ENCODE data around the gene ACER3. TPM values are rescaled to one million over a fixed set of nuclear protein-coding genes. Genes with fewer than 3 reads are reported as not detected.

The ACER3 gene
- polyA plus RNA-seq, 1 donor from 2014 or later, result 14.9 TPM

DNA sequence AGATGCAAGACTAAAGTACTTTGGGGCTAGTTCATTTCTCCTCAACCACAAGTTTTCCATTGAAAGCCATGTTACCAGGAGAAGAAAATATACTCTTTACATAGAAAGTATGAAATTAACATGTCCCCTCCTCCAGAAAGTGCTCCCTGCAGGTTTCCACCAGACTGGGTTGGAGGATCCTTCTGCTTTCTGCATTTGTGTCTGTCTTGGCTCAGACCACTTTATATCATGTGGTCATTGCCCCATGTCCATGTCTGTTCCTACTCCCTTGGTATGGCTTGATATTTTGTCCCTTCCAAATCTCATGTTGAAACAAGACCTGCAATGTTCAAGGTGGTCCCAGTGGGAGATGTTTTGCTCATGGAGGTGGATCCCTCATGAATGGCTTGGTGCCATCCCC is 28.4 kb upstream of the ACER3 start:
- no peak overlapping the region for H3K4me3 ChIP-seq (ENCODE audit: low read length)
- H3K27ac ChIP-seq (ENCODE audit: low read length), result no peak overlapping the region
- no peak overlapping the region for H3K9ac ChIP-seq (ENCODE audit: low read length)
- no peak overlapping the region for H3K4me2 ChIP-seq (ENCODE audit: low read length)
- TF ChIP-seq TAF1 (IDR thresholded peaks at IDR 0.05; ENCODE audit: low read depth), result no peak
- TF ChIP-seq EZH2 (IDR thresholded peaks at IDR 0.05; ENCODE audit: borderline replicate concordance, insufficient read depth, low read length, poor library complexity, severe bottlenecking), result no peak
- TF ChIP-seq MXI1 (conservative IDR thresholded peaks at IDR 0.05; ENCODE audit: poor library complexity, severe bottlenecking), result no peak
- TF ChIP-seq, protein P1, sequence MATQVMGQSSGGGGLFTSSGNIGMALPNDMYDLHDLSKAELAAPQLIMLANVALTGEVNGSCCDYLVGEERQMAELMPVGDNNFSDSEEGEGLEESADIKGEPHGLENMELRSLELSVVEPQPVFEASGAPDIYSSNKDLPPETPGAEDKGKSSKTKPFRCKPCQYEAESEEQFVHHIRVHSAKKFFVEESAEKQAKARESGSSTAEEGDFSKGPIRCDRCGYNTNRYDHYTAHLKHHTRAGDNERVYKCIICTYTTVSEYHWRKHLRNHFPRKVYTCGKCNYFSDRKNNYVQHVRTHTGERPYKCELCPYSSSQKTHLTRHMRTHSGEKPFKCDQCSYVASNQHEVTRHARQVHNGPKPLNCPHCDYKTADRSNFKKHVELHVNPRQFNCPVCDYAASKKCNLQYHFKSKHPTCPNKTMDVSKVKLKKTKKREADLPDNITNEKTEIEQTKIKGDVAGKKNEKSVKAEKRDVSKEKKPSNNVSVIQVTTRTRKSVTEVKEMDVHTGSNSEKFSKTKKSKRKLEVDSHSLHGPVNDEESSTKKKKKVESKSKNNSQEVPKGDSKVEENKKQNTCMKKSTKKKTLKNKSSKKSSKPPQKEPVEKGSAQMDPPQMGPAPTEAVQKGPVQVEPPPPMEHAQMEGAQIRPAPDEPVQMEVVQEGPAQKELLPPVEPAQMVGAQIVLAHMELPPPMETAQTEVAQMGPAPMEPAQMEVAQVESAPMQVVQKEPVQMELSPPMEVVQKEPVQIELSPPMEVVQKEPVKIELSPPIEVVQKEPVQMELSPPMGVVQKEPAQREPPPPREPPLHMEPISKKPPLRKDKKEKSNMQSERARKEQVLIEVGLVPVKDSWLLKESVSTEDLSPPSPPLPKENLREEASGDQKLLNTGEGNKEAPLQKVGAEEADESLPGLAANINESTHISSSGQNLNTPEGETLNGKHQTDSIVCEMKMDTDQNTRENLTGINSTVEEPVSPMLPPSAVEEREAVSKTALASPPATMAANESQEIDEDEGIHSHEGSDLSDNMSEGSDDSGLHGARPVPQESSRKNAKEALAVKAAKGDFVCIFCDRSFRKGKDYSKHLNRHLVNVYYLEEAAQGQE (IDR thresholded peaks at IDR 0.05; ENCODE audit: borderline replicate concordance), result no peak
- TF ChIP-seq, protein P2, sequence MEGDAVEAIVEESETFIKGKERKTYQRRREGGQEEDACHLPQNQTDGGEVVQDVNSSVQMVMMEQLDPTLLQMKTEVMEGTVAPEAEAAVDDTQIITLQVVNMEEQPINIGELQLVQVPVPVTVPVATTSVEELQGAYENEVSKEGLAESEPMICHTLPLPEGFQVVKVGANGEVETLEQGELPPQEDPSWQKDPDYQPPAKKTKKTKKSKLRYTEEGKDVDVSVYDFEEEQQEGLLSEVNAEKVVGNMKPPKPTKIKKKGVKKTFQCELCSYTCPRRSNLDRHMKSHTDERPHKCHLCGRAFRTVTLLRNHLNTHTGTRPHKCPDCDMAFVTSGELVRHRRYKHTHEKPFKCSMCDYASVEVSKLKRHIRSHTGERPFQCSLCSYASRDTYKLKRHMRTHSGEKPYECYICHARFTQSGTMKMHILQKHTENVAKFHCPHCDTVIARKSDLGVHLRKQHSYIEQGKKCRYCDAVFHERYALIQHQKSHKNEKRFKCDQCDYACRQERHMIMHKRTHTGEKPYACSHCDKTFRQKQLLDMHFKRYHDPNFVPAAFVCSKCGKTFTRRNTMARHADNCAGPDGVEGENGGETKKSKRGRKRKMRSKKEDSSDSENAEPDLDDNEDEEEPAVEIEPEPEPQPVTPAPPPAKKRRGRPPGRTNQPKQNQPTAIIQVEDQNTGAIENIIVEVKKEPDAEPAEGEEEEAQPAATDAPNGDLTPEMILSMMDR (IDR thresholded peaks at IDR 0.05; ENCODE audit: poor library complexity, severe bottlenecking), result no peak
- TF ChIP-seq EP300 (conservative IDR thresholded peaks at IDR 0.05; ENCODE audit: poor library complexity, severe bottlenecking), result no peak
- no peak overlapping the region for H2AFZ ChIP-seq (ENCODE audit: low read depth, low read length)
- no peaks in the 10 kb centered on the region for H3K27me3 ChIP-seq (ENCODE audit: insufficient read depth, low read depth, low read length)
- H4K20me1 ChIP-seq (ENCODE audit: insufficient read depth), result no peaks in the 10 kb centered on the region
- no peaks in the 10 kb centered on the region for H3K79me2 ChIP-seq (replicated peaks; ENCODE audit: insufficient read depth, low read length)
- no peaks in the 10 kb centered on the region for H3F3A ChIP-seq (ENCODE audit: insufficient read depth, low read length, poor library complexity, severe bottlenecking)
- H3K9me3 ChIP-seq (ENCODE audit: low read length), result no peaks in the 10 kb centered on the region
- H3K36me3 ChIP-seq (ENCODE audit: insufficient read depth, low read length), result no peaks in the 10 kb centered on the region
- H3K9me2 ChIP-seq (ENCODE audit: insufficient read depth, low read length), result no peaks in the 10 kb centered on the region

DNA sequence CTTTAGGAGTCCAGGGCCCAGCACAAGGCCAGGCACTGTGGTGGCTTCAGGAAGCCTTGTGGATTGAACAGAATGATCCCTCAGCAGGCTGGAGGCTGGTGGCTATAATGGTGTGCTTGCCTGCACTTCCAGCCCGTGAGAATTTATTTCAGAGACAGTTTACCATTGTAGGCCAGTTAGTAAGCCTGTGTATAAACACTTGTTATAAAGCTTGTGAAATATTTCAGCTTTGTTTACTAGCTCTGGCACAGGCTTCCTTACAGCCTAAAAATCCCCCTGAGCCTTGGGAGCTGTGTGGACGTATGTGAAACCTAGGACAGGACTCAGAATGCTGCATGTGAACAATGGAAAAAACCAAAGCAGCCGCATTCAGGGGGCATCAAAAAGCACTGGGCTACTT is 26.6 kb upstream of the ACER3 start:
- Histone ChIP-seq H3K4me3 (ENCODE audit: low read length) (no peak overlapping the region), H3F3A (ENCODE audit: insufficient read depth, low read length, poor library complexity, severe bottlenecking) (no peaks in the 10 kb centered on the region), H3K79me2 (replicated peaks; ENCODE audit: insufficient read depth, low read length) (no peaks in the 10 kb centered on the region), H4K20me1 (ENCODE audit: insufficient read depth) (no peaks in the 10 kb centered on the region), H3K27ac (ENCODE audit: low read length) (no peak overlapping the region), H3K36me3 (ENCODE audit: insufficient read depth, low read length) (no peaks in the 10 kb centered on the region), H3K27me3 (ENCODE audit: insufficient read depth, low read depth, low read length) (no peaks in the 10 kb centered on the region), H3K9me2 (ENCODE audit: insufficient read depth, low read length) (no peaks in the 10 kb centered on the region), H2AFZ (ENCODE audit: low read depth, low read length) (no peak overlapping the region), H3K9me3 (ENCODE audit: low read length) (no peaks in the 10 kb centered on the region), H3K4me2 (ENCODE audit: low read length) (no peak overlapping the region), H3K9ac (ENCODE audit: low read length) (no peak overlapping the region)
- TF ChIP-seq SMC3 (conservative IDR thresholded peaks at IDR 0.05; ENCODE audit: poor library complexity) (no peak), RAD21 (conservative IDR thresholded peaks at IDR 0.05) (no peak), MXI1 (conservative IDR thresholded peaks at IDR 0.05; ENCODE audit: poor library complexity, severe bottlenecking) (no peak), TAF1 (IDR thresholded peaks at IDR 0.05; ENCODE audit: low read depth) (no peak), EZH2 (IDR thresholded peaks at IDR 0.05; ENCODE audit: borderline replicate concordance, insufficient read depth, low read length, poor library complexity, severe bottlenecking) (no peak)
- TF ChIP-seq, protein P1 (IDR thresholded peaks at IDR 0.05; ENCODE audit: borderline replicate concordance), result no peak
- TF ChIP-seq, protein P2 (IDR thresholded peaks at IDR 0.05; ENCODE audit: poor library complexity, severe bottlenecking), result no peak
